H1 (cell line): ENCODE results near the gene NBL1. TPM values are rescaled to one million over a fixed set of nuclear protein-coding genes. Genes with fewer than 3 reads are reported as not detected.

ENCODE experiments used
- CTCF ChIA-PET: fragments of 300-600 bp; sonication (Branson Sonifier 250); formaldehyde crosslinking; loops from one replicate; lab custom pipeline; 2021; ENCODE audit not compliant: partially characterized antibody; lab: Charles Lee
- POLR2A ChIA-PET: fragments of 300-600 bp; sonication (Branson Sonifier 250); formaldehyde crosslinking; loops from one replicate; lab custom pipeline; 2021; ENCODE audit warnings: inconsistent platforms; ENCODE audit not compliant: partially characterized antibody; lab: Charles Lee
- DNase-seq, 2 experiments: peaks; one replicate each; pipeline versions ENCODE4 v3.0.0 to v3.0.0-alpha.2; 2010 to 2022; ENCODE audit warnings: low spot score in 2 of 2, low read depth in 1 of 2, mixed read lengths in 1 of 2
- FAIRE-seq: peaks from 2 replicates; lab custom pipeline; 2011; peaks lifted over from hg19 to GRCh38; lab: Jason Lieb, UNC
- H2AFZ ChIP-seq: 2 replicates; pipeline ENCODE4 v1.8.1; 2012; ENCODE audit warnings: low read length, inconsistent platforms
- H2AK5ac ChIP-seq: 2 replicates; pipeline ENCODE4 v1.6.1; 2013; ENCODE audit warnings: low read depth, low read length
- H2BK120ac ChIP-seq: replicated peaks from 2 replicates; pipeline ENCODE3; 2013; ENCODE audit warnings: low read depth, low read length, inconsistent platforms
- H2BK12ac ChIP-seq: 2 replicates; pipeline ENCODE4 v1.6.1; 2013; ENCODE audit warnings: low read depth, low read length
- H2BK15ac ChIP-seq: 2 replicates; pipeline ENCODE4 v1.6.1; 2013; ENCODE audit warnings: low read length
- H2BK20ac ChIP-seq: 2 replicates; pipeline ENCODE4 v1.6.1; 2013; ENCODE audit warnings: low read length
- H2BK5ac ChIP-seq: 2 replicates; pipeline ENCODE4 v1.6.1; 2013; ENCODE audit warnings: low read depth, low read length
- H3K14ac ChIP-seq: 2 replicates; pipeline ENCODE4 v1.6.1; 2013; ENCODE audit warnings: inconsistent platforms; ENCODE audit not compliant: insufficient read length
- H3K18ac ChIP-seq: 2 replicates; pipeline ENCODE4 v1.6.1; 2013; ENCODE audit warnings: low read length; ENCODE audit errors: extremely low read depth
- H3K23ac ChIP-seq: 2 replicates; pipeline ENCODE4 v1.6.1; 2013; ENCODE audit warnings: inconsistent platforms; ENCODE audit not compliant: insufficient read length
- H3K23me2 ChIP-seq: 2 replicates; pipeline ENCODE4 v1.6.1; 2013; ENCODE audit warnings: low read depth, low read length
- H3K27ac ChIP-seq: 2 replicates; pipeline ENCODE4 v1.6.1; 2011; ENCODE audit warnings: low read depth, low read length, inconsistent platforms
- H3K27me3 ChIP-seq, 4 experiments: replicated peaks in 1 of 4; 1 replicate in 1 of 4; 2 replicates in 3 of 4; pipeline versions ENCODE4 v1.6.1 to v1.8.1; 2011 to 2013; ENCODE audit warnings: low read length in 3 of 4, mild to moderate bottlenecking in 3 of 4, inconsistent platforms in 2 of 4, mixed read lengths in 2 of 4, moderate library complexity in 1 of 4; ENCODE audit not compliant: control insufficient read depth in 3 of 4, insufficient read depth in 3 of 4; ENCODE audit errors: extremely low read depth in 1 of 4
- H3K36me3 ChIP-seq, 4 experiments: 2 replicates each; pipeline versions ENCODE4 v1.6.1 to v1.8.1; 2011 to 2013; ENCODE audit warnings: mild to moderate bottlenecking in 4 of 4, low read length in 3 of 4, moderate library complexity in 2 of 4, control low read depth in 1 of 4, inconsistent platforms in 1 of 4; ENCODE audit not compliant: insufficient read depth in 4 of 4, control insufficient read depth in 2 of 4
- H3K4ac ChIP-seq: replicated peaks from 2 replicates; pipeline ENCODE3; 2013; ENCODE audit warnings: low read length, low read depth, mixed read lengths, inconsistent platforms; ENCODE audit not compliant: insufficient read length
- H3K4me1 ChIP-seq, 4 experiments: replicated peaks in 1 of 4; 1 replicate in 1 of 4; 2 replicates in 3 of 4; pipeline versions ENCODE4 v1.6.1 to v1.8.1; 2011 to 2013; ENCODE audit warnings: low read length in 3 of 4, inconsistent platforms in 2 of 4, mixed read lengths in 1 of 4; ENCODE audit not compliant: insufficient read depth in 4 of 4, control insufficient read depth in 3 of 4
- H3K4me2 ChIP-seq, 2 experiments: 2 replicates each; pipeline versions ENCODE4 v1.6.1 to v1.8.1; 2011 to 2013; ENCODE audit warnings: low read depth in 2 of 2, low read length in 2 of 2, control low read depth in 1 of 2, inconsistent platforms in 1 of 2, mild to moderate bottlenecking in 1 of 2; ENCODE audit not compliant: insufficient read depth in 1 of 2
- H3K4me3 ChIP-seq, 4 experiments: fragments of 200-600, 300-600 bp in 1 of 4; sonication (generic), shearing (Covaris generic), sonication (Bioruptor Twin) in 1 of 4; 2 replicates each; pipeline versions ENCODE4 v1.5.1 to v1.8.1; 2011 to 2016; ENCODE audit warnings: low read length in 4 of 4, low read depth in 3 of 4, control low read depth in 2 of 4, inconsistent platforms in 2 of 4, mild to moderate bottlenecking in 2 of 4, mixed read lengths in 1 of 4, moderate library complexity in 1 of 4; ENCODE audit not compliant: insufficient read depth in 2 of 4; ENCODE audit errors: extremely low read depth in 1 of 4
- H3K56ac ChIP-seq: replicated peaks from 2 replicates; pipeline ENCODE3; 2013; ENCODE audit warnings: low read depth, mild to moderate bottlenecking, mixed read lengths, low read length, inconsistent platforms; ENCODE audit not compliant: insufficient read length
- H3K79me1 ChIP-seq: 2 replicates; pipeline ENCODE4 v1.6.1; 2013; ENCODE audit warnings: low read depth, low read length, control low read depth
- H3K79me2 ChIP-seq, 2 experiments: 2 replicates each; pipeline versions ENCODE4 v1.6.1 to v1.8.1; 2012 to 2013; ENCODE audit warnings: low read length in 2 of 2, mild to moderate bottlenecking in 2 of 2, inconsistent platforms in 1 of 2; ENCODE audit not compliant: insufficient read depth in 2 of 2, control insufficient read depth in 1 of 2
- H3K9ac ChIP-seq, 4 experiments: replicated peaks in 1 of 4; 1 replicate in 1 of 4; 2 replicates in 3 of 4; pipeline versions ENCODE4 v1.6.1 to v1.8.1; 2011 to 2013; ENCODE audit warnings: low read depth in 3 of 4, low read length in 3 of 4, control low read depth in 2 of 4, mild to moderate bottlenecking in 2 of 4, moderate library complexity in 2 of 4, inconsistent platforms in 1 of 4; ENCODE audit errors: extremely low read depth in 1 of 4
- H3K9me3 ChIP-seq, 2 experiments: 2 replicates each; pipeline versions ENCODE4 v1.6.1 to v1.8.1; 2012 to 2013; ENCODE audit warnings: mild to moderate bottlenecking in 2 of 2, moderate library complexity in 2 of 2, control low read depth in 1 of 2, inconsistent platforms in 1 of 2, low read depth in 1 of 2, low read length in 1 of 2, mixed read lengths in 1 of 2; ENCODE audit not compliant: insufficient read depth in 2 of 2
- H4K20me1 ChIP-seq, 2 experiments: replicated peaks in 1 of 2; 2 replicates each; pipeline versions ENCODE3 to v1.8.1; 2011 to 2013; ENCODE audit warnings: inconsistent platforms in 2 of 2, low read length in 2 of 2, mild to moderate bottlenecking in 1 of 2; ENCODE audit not compliant: insufficient read depth in 2 of 2, control insufficient read depth in 1 of 2
- H4K5ac ChIP-seq: 2 replicates; pipeline ENCODE4 v1.6.1; 2013; ENCODE audit warnings: low read length, low read depth, mixed read lengths, inconsistent platforms; ENCODE audit not compliant: insufficient read length
- H4K8ac ChIP-seq: 2 replicates; pipeline ENCODE4 v1.8.0; 2013; ENCODE audit warnings: mild to moderate bottlenecking, moderate library complexity, low read length, inconsistent platforms; ENCODE audit not compliant: insufficient read depth; ENCODE audit errors: extremely low read depth
- H4K91ac ChIP-seq: replicated peaks from 2 replicates; pipeline ENCODE3; 2013; ENCODE audit warnings: low read length, mixed read lengths, inconsistent platforms; ENCODE audit not compliant: insufficient read length
- HDAC6 ChIP-seq: IDR thresholded peaks from one replicate; pipeline ENCODE4 v1.7.1; 2012; ENCODE audit warnings: low read depth, mild to moderate bottlenecking, inconsistent platforms, low read length, moderate library complexity
- KDM4A ChIP-seq: IDR thresholded peaks from one replicate; pipeline ENCODE4 v1.7.1; 2012; ENCODE audit warnings: low read depth, mild to moderate bottlenecking, moderate library complexity, low read length, inconsistent platforms; ENCODE audit not compliant: severe bottlenecking
- KDM5A ChIP-seq: fragments of 200-600 bp; IDR thresholded peaks from 2 replicates; pipeline ENCODE4 v1.7.1; 2012; ENCODE audit warnings: mild to moderate bottlenecking, low read length, inconsistent platforms, mixed read lengths
- SAP30 ChIP-seq: fragments of 300-600 bp; sonication (generic); IDR thresholded peaks from 2 replicates; pipeline ENCODE4 v1.7.1; 2012; ENCODE audit warnings: low read length, moderate library complexity, mild to moderate bottlenecking, inconsistent platforms; ENCODE audit not compliant: insufficient read depth, insufficient replicate concordance
- SIN3A ChIP-seq, 2 experiments: IDR thresholded peaks in 1 of 2; conservative IDR thresholded peaks in 1 of 2; 2 replicates each; pipeline ENCODE4 v1.6.1; 2011 to 2012; ENCODE audit warnings: low read length in 2 of 2, improper control_type of control experiment in 1 of 2, low read depth in 1 of 2, mild to moderate bottlenecking in 1 of 2
- SP1 ChIP-seq: IDR thresholded peaks from 2 replicates; pipeline ENCODE4 v1.6.1; 2011; ENCODE audit warnings: low read depth, low read length
- USF2 ChIP-seq: IDR thresholded peaks from 2 replicates; pipeline ENCODE4 v1.6.1; 2011; ENCODE audit warnings: low read length, improper control_type of control experiment
- WGBS, 2 experiments: shearing (Covaris generic) in 1 of 2; methylation state at CpG; one replicate each; pipeline versions ENCODE4 v1.1.6 to v1.1.7; 2013 to 2015; ENCODE audit warnings: low lambda C conversion rate in 2 of 2, mixed read lengths in 2 of 2, inconsistent platforms in 1 of 2, low coverage in 1 of 2, missing lambda C conversion rate in 1 of 2; ENCODE audit not compliant: insufficient replicate concordance in 2 of 2, insufficient coverage in 1 of 2, insufficient read length in 1 of 2; ENCODE audit errors: extremely low coverage in 1 of 2, missing lambda C conversion rate in 1 of 2; 5-methylcytosine and 5-hydroxymethylcytosine counted together
- polyA plus RNA-seq, 7 experiments: library from polyadenylated mRNA; depleted of rRNA in 3 of 7; stranded (reverse) in 5 of 7; unstranded in 2 of 7; fragments of >200 nt in 5 of 7; fragments of 200-250 nt in 2 of 7; gene quantifications; 1 replicate in 5 of 7; 2 replicates in 1 of 7; 4 replicates in 1 of 7; pipeline versions ENCODE4 v1.2.1 to v1.2.3, GENCODE V29; 2011 to 2013; ENCODE audit warnings: missing spikeins in 2 of 7, mixed read lengths in 2 of 7
- total RNA-seq: library from RNA; stranded (reverse); fragmentation: NEBNext Ultra II Directional; extraction: Animal tissue kit (Norgen Biotek cat#: 25700); gene quantifications from 2 replicates; pipeline ENCODE4 v1.2.1, GENCODE V29; 2021

Gene NBL1
- total and polyA plus RNA-seq, 2 of the 8 experiments (the other 6 are each of a cell fraction or from before 2014, with no cell fraction given): 8.7 to 9.7 TPM

DNA sequence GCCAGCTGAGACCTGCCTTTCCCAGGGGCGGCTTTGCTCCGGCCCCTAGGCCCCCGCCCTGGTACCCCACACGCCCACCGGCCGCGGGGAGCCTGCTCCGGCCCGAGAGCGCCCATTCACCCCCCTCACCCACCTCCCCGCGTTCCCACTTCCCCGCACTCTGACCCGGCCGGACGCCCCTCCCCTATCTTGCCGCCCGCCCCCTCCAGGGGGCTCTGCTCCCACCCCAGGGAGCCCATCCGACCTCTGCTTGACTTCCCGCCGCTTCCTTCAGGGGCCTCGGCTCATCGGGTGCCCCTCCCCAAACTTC, 21.0 kb downstream of the NBL1 start:
- peaks cover 0 to 4% of the 10 kb centered on the region in 2 experiments for H4K20me1 ChIP-seq
- H3K36me3 ChIP-seq: no peaks in the 10 kb centered on the region; a peak in 1 of 8 replicates
- no peak overlapping the region for H3K14ac ChIP-seq
- H3K4ac ChIP-seq: no peak overlapping the region
- no peak overlapping the region for H4K5ac ChIP-seq
- no peak overlapping the region for H4K8ac ChIP-seq
- no peak overlapping the region for H3K23ac ChIP-seq
- H3K79me1 ChIP-seq: no peaks in the 10 kb centered on the region; the same call in 1 of the 2 replicates
- peaks cover 28 to 50% (median 40%) of the 10 kb centered on the region in 4 experiments for H3K27me3 ChIP-seq
- POLR2A ChIA-PET: no interaction called here
- H2BK5ac ChIP-seq: no peak overlapping the region
- no peak for TF ChIP-seq HDAC6
- TF ChIP-seq KDM4A: peak; percentile 36
- TF ChIP-seq USF2: no peak
- TF ChIP-seq SP1: no peak
- TF ChIP-seq KDM5A: no peak
- TF ChIP-seq SIN3A (conservative IDR thresholded peaks at IDR 0.05 in 1 of 2, IDR thresholded peaks at IDR 0.05 in 1 of 2; ENCODE audit: low read depth in 1 of 2, low read length in 2 of 2): no peak
- no peak for TF ChIP-seq SAP30
- TF ChIP-seq, all 59 proteins: peak for 1
- DNase-seq (no peak), FAIRE-seq (no peak)
- no peaks in the 10 kb centered on the region for H3K79me2 ChIP-seq
- H3K23me2 ChIP-seq: peaks cover 9% of the 10 kb centered on the region; the same call in 1 of the 2 replicates
- H3K4me2 ChIP-seq: peak overlapping the region; percentile 62 to 77
- no peak overlapping the region for H3K56ac ChIP-seq
- no peak overlapping the region for H4K91ac ChIP-seq
- no peak overlapping the region for H2BK15ac ChIP-seq
- no peak overlapping the region for H3K9ac ChIP-seq
- H2BK12ac ChIP-seq: no peak overlapping the region
- WGBS, 2 experiments: no CpG with 5 or more reads among the region's 23 CpGs
- no peak overlapping the region for H3K27ac ChIP-seq
- H2AK5ac ChIP-seq: no peak overlapping the region
- no peaks in the 10 kb centered on the region for H3K9me3 ChIP-seq
- CTCF ChIA-PET: interaction anchor here (1.0 to 6.1 kb wide), 3 partner anchors 13 to 50 kb away, joined by 3 to 127 read pairs (median 24); no protein-coding TSS in a partner anchor
- H3K4me3 ChIP-seq: peak overlapping the region; percentile 32 to 67 (median 42)
- no peaks in the 10 kb centered on the region; a peak in 3 of 7 replicates for H3K4me1 ChIP-seq
- H3K18ac ChIP-seq: no peak overlapping the region
- no peak overlapping the region for H2AFZ ChIP-seq
- no peak overlapping the region for H2BK120ac ChIP-seq
- no peak overlapping the region for H2BK20ac ChIP-seq
